RWPE1 (cell line): ENCODE results near the gene C22orf23.
A peak's percentile ranks its signal among the peaks of the same experiment; 100 is the strongest.

ENCODE experiments used
- CTCF ChIA-PET: fragments of 350-600 bp; sonication (Branson Sonifier 250); formaldehyde crosslinking; extraction: SDS; loops from one replicate; lab custom pipeline; 2021; lab: Yijun Ruan, JAX
- POLR2A ChIA-PET: fragments of 400-600 bp; formaldehyde crosslinking; extraction: SDS; loops from one replicate; lab custom pipeline; 2020; ENCODE audit warnings: antibody characterized with exemption; ENCODE audit not compliant: low non-redundant PET; lab: Yijun Ruan, JAX
- DNase-seq: peaks from one replicate; pipeline ENCODE4 v3.0.0; 2012; ENCODE audit warnings: low spot score
- H3K27ac ChIP-seq: fragments of 450-650 bp; 2 replicates; pipeline ENCODE4 v1.5.1; 2017
- CTCF ChIP-seq: fragments of 450-650 bp; conservative IDR thresholded peaks from 2 replicates; pipeline ENCODE4 v1.5.1; 2017; ENCODE audit warnings: low read depth, mild to moderate bottlenecking

Gene C22orf23

DNA sequence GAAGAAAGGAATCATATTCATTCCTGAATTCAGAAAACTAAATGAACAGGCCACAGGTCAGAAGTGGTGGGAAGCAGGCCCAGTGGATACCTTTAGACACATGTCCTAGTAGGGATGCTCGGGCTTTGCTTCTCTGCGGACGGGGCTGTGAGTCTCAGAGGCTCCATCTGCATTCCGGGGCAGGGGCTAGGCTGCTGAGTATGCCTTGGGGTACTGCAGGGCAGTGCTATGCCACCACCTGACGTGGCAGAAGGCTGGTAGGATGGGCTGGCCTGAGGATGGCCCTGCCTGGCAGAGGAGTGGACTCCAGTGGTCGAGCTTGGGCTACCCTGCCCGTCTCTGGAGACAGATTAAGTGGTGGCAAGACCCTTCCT is 9.6 kb downstream of the C22orf23 start:
- TF ChIP-seq CTCF: no peak
- no peak for DNase-seq
- ChIA-PET CTCF (interaction anchor here (0.5 kb wide), 1 partner anchor 70 kb away, joined by 4 read pairs; no protein-coding TSS in a partner anchor), POLR2A (no interaction called here)
- H3K27ac ChIP-seq: peak overlapping the region; percentile 47

- no peak for DNase-seq
- CTCF ChIA-PET: interaction anchor here (0.5 to 0.6 kb wide), 2 partner anchors 70 to 126 kb away, joined by 4 to 5 read pairs; no protein-coding TSS in a partner anchor
- peak overlapping the region; percentile 47 for H3K27ac ChIP-seq
- POLR2A ChIA-PET: no interaction called here
- no peak for TF ChIP-seq CTCF
Measured at GRCh38 chr22:37943136-37943824, 10.1 kb downstream of the C22orf23 start.

DNA sequence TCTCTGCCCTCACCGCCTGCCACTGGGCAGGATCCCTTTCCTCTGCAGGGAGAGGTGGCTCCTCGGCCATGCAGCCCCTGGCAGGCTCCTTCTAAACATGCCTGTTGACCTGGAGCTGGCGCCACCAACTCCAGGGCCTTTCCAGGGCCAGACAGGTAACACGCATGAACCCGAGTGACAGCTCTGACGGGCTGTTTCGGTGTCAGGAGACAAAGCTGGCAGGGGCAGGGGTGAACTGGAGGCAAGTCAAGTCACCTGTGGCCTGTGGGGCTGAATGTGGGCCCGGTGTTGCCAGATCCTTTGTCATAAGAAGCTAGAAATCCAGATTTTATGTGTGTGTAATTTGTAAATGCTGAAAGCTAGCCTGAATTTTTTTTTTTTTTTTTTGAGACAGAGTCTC is 11.3 kb downstream of the C22orf23 start:
- peak overlapping the region; percentile 39 for H3K27ac ChIP-seq
- ChIA-PET POLR2A (no interaction called here), CTCF (no interaction called here)
- no peak for TF ChIP-seq CTCF
- DNase-seq: no peak

DNA sequence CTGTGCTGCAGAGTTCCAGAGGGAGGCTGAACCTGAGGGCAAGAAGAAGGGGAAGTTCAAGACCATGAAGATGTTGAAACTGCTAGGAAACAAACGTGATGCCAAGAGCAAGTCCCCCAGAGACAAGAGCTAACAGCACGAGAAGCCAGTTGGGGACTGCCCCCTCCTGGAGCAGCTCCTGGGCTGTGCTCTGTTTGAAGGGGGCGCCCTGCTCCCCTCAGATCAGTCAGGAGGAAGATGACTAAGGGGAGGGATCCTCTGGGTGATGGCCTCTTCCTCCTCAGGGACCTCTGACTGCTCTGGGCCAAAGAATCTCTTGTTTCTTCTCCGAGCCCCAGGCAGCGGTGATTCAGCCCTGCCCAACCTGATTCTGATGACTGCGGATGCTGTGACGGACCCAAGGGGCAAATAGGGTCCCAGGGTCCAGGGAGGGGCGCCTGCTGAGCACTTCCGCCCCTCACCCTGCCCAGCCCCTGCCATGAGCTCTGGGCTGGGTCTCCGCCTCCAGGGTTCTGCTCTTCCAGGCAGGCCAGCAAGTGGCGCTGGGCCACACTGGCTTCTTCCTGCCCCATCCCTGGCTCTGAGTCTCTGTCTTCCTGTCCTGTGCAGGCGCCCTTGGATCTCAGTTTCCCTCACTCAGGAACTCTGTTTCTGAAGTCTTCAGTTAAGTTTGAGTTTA is 12.6 kb downstream of the C22orf23 start:
- no peak for TF ChIP-seq CTCF
- DNase-seq: no peak
- ChIA-PET POLR2A (interaction anchor here (0.7 kb wide), 1 partner anchor 97 kb away, joined by 3 read pairs; the partner anchor contains the start of gene ANKRD54), CTCF (interaction anchor here (0.7 kb wide), 1 partner anchor 50 kb away, joined by 4 read pairs; no protein-coding TSS in a partner anchor)
- H3K27ac ChIP-seq: peak overlapping the region; percentile 39

GRCh38 chr22:37933711-37934376 is 19.6 kb downstream of the C22orf23 start:
- TF ChIP-seq CTCF: peak; percentile 98
- peak; percentile 80 for DNase-seq
- POLR2A ChIA-PET: interaction anchor here (0.8 kb wide), 1 partner anchor 78 kb away, joined by 7 read pairs; no protein-coding TSS in a partner anchor
- peak overlapping the region; percentile 82 for H3K27ac ChIP-seq
- CTCF ChIA-PET: interaction anchor here (0.5 to 1.7 kb wide), 7 partner anchors 9 to 1130 kb away, joined by 3 to 6 read pairs (median 3); partner anchors contain the start of gene MICALL1
